ENCODE results near the gene NBAS.

- TF ChIP-seq CTCF (IDR thresholded peaks at IDR 0.05; ENCODE audit: low read depth, low read length) (no peak), EZH2phosphoT487 (IDR thresholded peaks at IDR 0.05; ENCODE audit: low read depth) (no peak)
Observed at GRCh38 chr2:15128846-15129245, 432.3 kb downstream of the NBAS start.
